ENCODE data around the gene SRGAP2B.
A peak's percentile ranks its signal among the peaks of the same experiment; 100 is the strongest.
"Not testable (repeated sequence)": the region's sequence is repeated elsewhere in the genome, so short reads cannot be mapped to it uniquely, and the experiment has no call there.

Gene SRGAP2B

GRCh38 chr1:144913977-144914734 is 181.0 kb downstream of the SRGAP2B start:
- H3K27ac ChIP-seq (ENCODE audit: insufficient read depth, low read length, poor library complexity, severe bottlenecking); H3K36me3 ChIP-seq (ENCODE audit: control insufficient read depth, insufficient read depth, low read length); H3K4me3 ChIP-seq (ENCODE audit: insufficient read depth, low read depth, low read length, poor library complexity, severe bottlenecking); H3K9me3 ChIP-seq (ENCODE audit: control insufficient read depth, low read length); H3K4me1 ChIP-seq (ENCODE audit: control insufficient read depth, insufficient read depth, low read length, poor library complexity, severe bottlenecking); H3K27me3 ChIP-seq (replicated peaks; ENCODE audit: control insufficient read depth, insufficient read depth, low read length, poor library complexity, severe bottlenecking); DNase-seq: not testable (repeated sequence)

GRCh38 chr1:144913458-144913857 is 181.7 kb downstream of the SRGAP2B start:
- not testable (repeated sequence) for DNase-seq; H3K27me3 ChIP-seq (replicated peaks; ENCODE audit: control insufficient read depth, insufficient read depth, low read length, poor library complexity, severe bottlenecking); H3K9me3 ChIP-seq (ENCODE audit: control insufficient read depth, low read length); H3K4me1 ChIP-seq (ENCODE audit: control insufficient read depth, insufficient read depth, low read length, poor library complexity, severe bottlenecking); H3K27ac ChIP-seq (ENCODE audit: insufficient read depth, low read length, poor library complexity, severe bottlenecking); H3K4me3 ChIP-seq (ENCODE audit: insufficient read depth, low read depth, low read length, poor library complexity, severe bottlenecking); H3K36me3 ChIP-seq (ENCODE audit: control insufficient read depth, insufficient read depth, low read length)

- H3K27me3 ChIP-seq (replicated peaks; ENCODE audit: control insufficient read depth, insufficient read depth, low read length, poor library complexity, severe bottlenecking); H3K4me1 ChIP-seq (ENCODE audit: control insufficient read depth, insufficient read depth, low read length, poor library complexity, severe bottlenecking); H3K4me3 ChIP-seq (ENCODE audit: insufficient read depth, low read depth, low read length, poor library complexity, severe bottlenecking); H3K27ac ChIP-seq (ENCODE audit: insufficient read depth, low read length, poor library complexity, severe bottlenecking); H3K36me3 ChIP-seq (ENCODE audit: control insufficient read depth, insufficient read depth, low read length); H3K9me3 ChIP-seq (ENCODE audit: control insufficient read depth, low read length); DNase-seq: not testable (repeated sequence)
Measured at GRCh38 chr1:144910729-144911128, 184.4 kb downstream of the SRGAP2B start.

- H3K9me3 ChIP-seq (ENCODE audit: control insufficient read depth, low read length); DNase-seq; H3K4me3 ChIP-seq (ENCODE audit: insufficient read depth, low read depth, low read length, poor library complexity, severe bottlenecking); H3K36me3 ChIP-seq (ENCODE audit: control insufficient read depth, insufficient read depth, low read length); H3K27me3 ChIP-seq (replicated peaks; ENCODE audit: control insufficient read depth, insufficient read depth, low read length, poor library complexity, severe bottlenecking); H3K4me1 ChIP-seq (ENCODE audit: control insufficient read depth, insufficient read depth, low read length, poor library complexity, severe bottlenecking); H3K27ac ChIP-seq (ENCODE audit: insufficient read depth, low read length, poor library complexity, severe bottlenecking): not testable (repeated sequence)
Measured at GRCh38 chr1:144900841-144901240, 194.3 kb downstream of the SRGAP2B start.

- DNase-seq; H3K4me3 ChIP-seq (ENCODE audit: insufficient read depth, low read depth, low read length, poor library complexity, severe bottlenecking); H3K27ac ChIP-seq (ENCODE audit: insufficient read depth, low read length, poor library complexity, severe bottlenecking); H3K9me3 ChIP-seq (ENCODE audit: control insufficient read depth, low read length); H3K27me3 ChIP-seq (replicated peaks; ENCODE audit: control insufficient read depth, insufficient read depth, low read length, poor library complexity, severe bottlenecking); H3K36me3 ChIP-seq (ENCODE audit: control insufficient read depth, insufficient read depth, low read length); H3K4me1 ChIP-seq (ENCODE audit: control insufficient read depth, insufficient read depth, low read length, poor library complexity, severe bottlenecking): not testable (repeated sequence)
Measured at GRCh38 chr1:144894454-144895201, 200.5 kb downstream of the SRGAP2B start.

GRCh38 chr1:144893710-144894438 is 201.3 kb downstream of the SRGAP2B start:
- not testable (repeated sequence) for H3K9me3 ChIP-seq (ENCODE audit: control insufficient read depth, low read length); H3K4me1 ChIP-seq (ENCODE audit: control insufficient read depth, insufficient read depth, low read length, poor library complexity, severe bottlenecking); DNase-seq; H3K27me3 ChIP-seq (replicated peaks; ENCODE audit: control insufficient read depth, insufficient read depth, low read length, poor library complexity, severe bottlenecking); H3K36me3 ChIP-seq (ENCODE audit: control insufficient read depth, insufficient read depth, low read length); H3K4me3 ChIP-seq (ENCODE audit: insufficient read depth, low read depth, low read length, poor library complexity, severe bottlenecking); H3K27ac ChIP-seq (ENCODE audit: insufficient read depth, low read length, poor library complexity, severe bottlenecking)

- H3K27me3 ChIP-seq (replicated peaks; ENCODE audit: control insufficient read depth, insufficient read depth, low read length, poor library complexity, severe bottlenecking); DNase-seq; H3K4me3 ChIP-seq (ENCODE audit: insufficient read depth, low read depth, low read length, poor library complexity, severe bottlenecking); H3K4me1 ChIP-seq (ENCODE audit: control insufficient read depth, insufficient read depth, low read length, poor library complexity, severe bottlenecking); H3K27ac ChIP-seq (ENCODE audit: insufficient read depth, low read length, poor library complexity, severe bottlenecking); H3K36me3 ChIP-seq (ENCODE audit: control insufficient read depth, insufficient read depth, low read length); H3K9me3 ChIP-seq (ENCODE audit: control insufficient read depth, low read length): not testable (repeated sequence)
Measured at GRCh38 chr1:144893062-144893461, 202.1 kb downstream of the SRGAP2B start.

- H3K4me3 ChIP-seq (ENCODE audit: insufficient read depth, low read depth, low read length, poor library complexity, severe bottlenecking); DNase-seq; H3K9me3 ChIP-seq (ENCODE audit: control insufficient read depth, low read length); H3K27me3 ChIP-seq (replicated peaks; ENCODE audit: control insufficient read depth, insufficient read depth, low read length, poor library complexity, severe bottlenecking); H3K4me1 ChIP-seq (ENCODE audit: control insufficient read depth, insufficient read depth, low read length, poor library complexity, severe bottlenecking); H3K36me3 ChIP-seq (ENCODE audit: control insufficient read depth, insufficient read depth, low read length); H3K27ac ChIP-seq (ENCODE audit: insufficient read depth, low read length, poor library complexity, severe bottlenecking): not testable (repeated sequence)
Measured at GRCh38 chr1:144889450-144890115, 205.5 kb downstream of the SRGAP2B start.

- not testable (repeated sequence) for H3K27ac ChIP-seq (ENCODE audit: insufficient read depth, low read length, poor library complexity, severe bottlenecking); H3K9me3 ChIP-seq (ENCODE audit: control insufficient read depth, low read length); H3K27me3 ChIP-seq (replicated peaks; ENCODE audit: control insufficient read depth, insufficient read depth, low read length, poor library complexity, severe bottlenecking); H3K4me1 ChIP-seq (ENCODE audit: control insufficient read depth, insufficient read depth, low read length, poor library complexity, severe bottlenecking); H3K36me3 ChIP-seq (ENCODE audit: control insufficient read depth, insufficient read depth, low read length)
- peak overlapping the region; percentile 44 for H3K4me3 ChIP-seq (ENCODE audit: insufficient read depth, low read depth, low read length, poor library complexity, severe bottlenecking)
- peak in 2 of 3 donors; percentile 15 to 33 for DNase-seq
Measured at GRCh38 chr1:144883022-144883421, 212.1 kb downstream of the SRGAP2B start.
